Gastrocnemius medialis (tissue), 4 donors: Measurements from ENCODE around the gene DPYD.

ENCODE experiments used
- POLR2A ChIP-seq, 2 donors: fragments of 450-650 bp; IDR thresholded peaks; one replicate each; pipeline ENCODE4 v1.6.1; 2017; ENCODE audit warnings: antibody characterized with exemption in 2 of 2, mild to moderate bottlenecking in 2 of 2, moderate library complexity in 2 of 2
- TF ChIP-seq, protein P1 (sequence below), 5 experiments: fragments of 450-650 bp in 3 of 5; fragments of 200-600 bp in 2 of 5; sonication (generic) in 2 of 5; IDR thresholded peaks in 4 of 5; conservative IDR thresholded peaks in 1 of 5; 1 replicate in 4 of 5; 2 replicates in 1 of 5; pipeline ENCODE4 v1.5.1; 2016 to 2019; ENCODE audit warnings: antibody characterized with exemption in 5 of 5, mild to moderate bottlenecking in 3 of 5, moderate library complexity in 3 of 5

DNA sequence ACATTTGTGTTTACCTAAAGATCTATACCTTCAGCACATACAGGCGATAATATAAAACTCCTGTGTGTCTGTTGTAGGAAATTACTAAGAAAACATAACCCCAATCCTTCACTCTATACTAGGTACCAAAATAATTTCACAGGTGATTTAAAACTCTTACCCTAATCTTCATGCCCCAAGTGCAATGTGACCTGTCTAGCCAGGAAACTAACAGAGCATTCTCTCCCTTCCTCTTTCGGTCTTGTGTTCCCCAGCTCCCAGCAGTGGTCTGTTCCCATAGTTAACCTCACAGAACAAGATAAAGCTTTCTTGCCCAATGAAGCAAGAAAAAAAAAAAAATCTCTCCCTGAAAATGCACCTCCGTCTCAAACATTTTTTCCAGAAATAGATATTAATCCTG is 493.5 kb downstream of the DPYD start:
- TF ChIP-seq POLR2A (IDR thresholded peaks at IDR 0.05), result no peak
- TF ChIP-seq, protein P1, sequence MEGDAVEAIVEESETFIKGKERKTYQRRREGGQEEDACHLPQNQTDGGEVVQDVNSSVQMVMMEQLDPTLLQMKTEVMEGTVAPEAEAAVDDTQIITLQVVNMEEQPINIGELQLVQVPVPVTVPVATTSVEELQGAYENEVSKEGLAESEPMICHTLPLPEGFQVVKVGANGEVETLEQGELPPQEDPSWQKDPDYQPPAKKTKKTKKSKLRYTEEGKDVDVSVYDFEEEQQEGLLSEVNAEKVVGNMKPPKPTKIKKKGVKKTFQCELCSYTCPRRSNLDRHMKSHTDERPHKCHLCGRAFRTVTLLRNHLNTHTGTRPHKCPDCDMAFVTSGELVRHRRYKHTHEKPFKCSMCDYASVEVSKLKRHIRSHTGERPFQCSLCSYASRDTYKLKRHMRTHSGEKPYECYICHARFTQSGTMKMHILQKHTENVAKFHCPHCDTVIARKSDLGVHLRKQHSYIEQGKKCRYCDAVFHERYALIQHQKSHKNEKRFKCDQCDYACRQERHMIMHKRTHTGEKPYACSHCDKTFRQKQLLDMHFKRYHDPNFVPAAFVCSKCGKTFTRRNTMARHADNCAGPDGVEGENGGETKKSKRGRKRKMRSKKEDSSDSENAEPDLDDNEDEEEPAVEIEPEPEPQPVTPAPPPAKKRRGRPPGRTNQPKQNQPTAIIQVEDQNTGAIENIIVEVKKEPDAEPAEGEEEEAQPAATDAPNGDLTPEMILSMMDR (IDR thresholded peaks at IDR 0.05 in 4 of 5, conservative IDR thresholded peaks at IDR 0.05 in 1 of 5), result no peak
